Stomach smooth muscle (tissue), 2 donors: ENCODE results near the gene TMEM221.
"Not testable (repeated sequence)": the region's sequence is repeated elsewhere in the genome, so short reads cannot be mapped to it uniquely, and the experiment has no call there.

Experiments
- H3K27ac ChIP-seq: one replicate; pipeline ENCODE4 v1.7.0; 2013; ENCODE audit warnings: mild to moderate bottlenecking, low read length, inconsistent platforms
- H3K27me3 ChIP-seq, 2 donors: one replicate each; pipeline ENCODE4 v1.7.0; 2013; ENCODE audit warnings: low read length in 2 of 2; ENCODE audit not compliant: insufficient read depth in 2 of 2, control insufficient read depth in 1 of 2
- H3K36me3 ChIP-seq, 2 donors: one replicate each; pipeline ENCODE4 v1.7.0; 2013; ENCODE audit warnings: low read length in 2 of 2; ENCODE audit not compliant: control insufficient read depth in 2 of 2, insufficient read depth in 2 of 2
- H3K4me1 ChIP-seq: one replicate; pipeline ENCODE4 v1.7.0; 2013; ENCODE audit warnings: low read length; ENCODE audit not compliant: control insufficient read depth, insufficient read depth
- H3K4me3 ChIP-seq, 2 donors: one replicate each; pipeline ENCODE4 v1.7.0; 2013; ENCODE audit warnings: low read length in 2 of 2
- H3K9ac ChIP-seq, 2 donors: one replicate each; pipeline ENCODE4 v1.7.0; 2013; ENCODE audit warnings: low read length in 2 of 2, mild to moderate bottlenecking in 1 of 2
- H3K9me3 ChIP-seq, 2 donors: one replicate each; pipeline ENCODE4 v1.7.0; 2013; ENCODE audit warnings: low read length in 2 of 2; ENCODE audit not compliant: control insufficient read depth in 2 of 2
- donor health status: healthy.
- donor health status: Pancreatic carcinoma.

Gene TMEM221

GRCh38 chr19:17486545-17487240 lies 38.2 kb upstream of the TMEM221 start:
- H3K9ac ChIP-seq, result no peak overlapping the region
- H3K27ac ChIP-seq, result no peak overlapping the region
- H3K4me1 ChIP-seq, result peaks cover 2% of the 10 kb centered on the region
- no peak overlapping the region for H3K4me3 ChIP-seq
- H3K9me3 ChIP-seq, result no peaks in the 10 kb centered on the region
- peaks cover 0 to 3% of the 10 kb centered on the region in 2 donors for H3K36me3 ChIP-seq
- H3K27me3 ChIP-seq, result no peaks in the 10 kb centered on the region

- Histone ChIP-seq H3K9me3 (no peaks in the 10 kb centered on the region), H3K36me3 (peaks cover 0 to 3% of the 10 kb centered on the region in 2 donors), H3K27ac (no peak overlapping the region), H3K9ac (no peak overlapping the region), H3K4me3 (no peak overlapping the region), H3K4me1 (peaks cover 2% of the 10 kb centered on the region), H3K27me3 (no peaks in the 10 kb centered on the region)
Measured at GRCh38 chr19:17484520-17485185, 36.2 kb upstream of the TMEM221 start.

GRCh38 chr19:17483605-17484002 lies 35.1 kb upstream of the TMEM221 start:
- Histone ChIP-seq H3K27me3 (no peaks in the 10 kb centered on the region), H3K36me3 (peaks cover 0 to 3% of the 10 kb centered on the region in 2 donors), H3K9me3 (no peaks in the 10 kb centered on the region), H3K4me1 (peaks cover 2% of the 10 kb centered on the region), H3K4me3 (no peak overlapping the region), H3K9ac (no peak overlapping the region), H3K27ac (no peak overlapping the region)

GRCh38 chr19:17482877-17483604 lies 34.6 kb upstream of the TMEM221 start:
- no peak overlapping the region for H3K4me3 ChIP-seq
- no peaks in the 10 kb centered on the region for H3K27me3 ChIP-seq
- peaks cover 0 to 3% of the 10 kb centered on the region in 2 donors for H3K36me3 ChIP-seq
- peaks cover 2% of the 10 kb centered on the region for H3K4me1 ChIP-seq
- no peak overlapping the region for H3K9ac ChIP-seq
- H3K9me3 ChIP-seq, result no peaks in the 10 kb centered on the region
- H3K27ac ChIP-seq, result no peak overlapping the region

GRCh38 chr19:17481986-17482385 lies 33.5 kb upstream of the TMEM221 start:
- H3K27me3 ChIP-seq, result no peaks in the 10 kb centered on the region
- no peak overlapping the region for H3K27ac ChIP-seq
- no peaks in the 10 kb centered on the region for H3K36me3 ChIP-seq
- H3K9me3 ChIP-seq, result no peaks in the 10 kb centered on the region
- H3K4me1 ChIP-seq, result no peaks in the 10 kb centered on the region
- H3K9ac ChIP-seq, result no peak overlapping the region
- H3K4me3 ChIP-seq, result no peak overlapping the region

GRCh38 chr19:17479325-17479791 lies 30.9 kb upstream of the TMEM221 start:
- Histone ChIP-seq H3K4me3 (no peak overlapping the region), H3K9me3 (no peaks in the 10 kb centered on the region), H3K27ac (no peak overlapping the region), H3K27me3 (no peaks in the 10 kb centered on the region), H3K9ac (no peak overlapping the region), H3K36me3 (no peaks in the 10 kb centered on the region), H3K4me1 (peaks cover 10% of the 10 kb centered on the region)

- Histone ChIP-seq H3K4me3 (peak overlapping the region in 1 of 2 donors; percentile 44), H3K9ac (peak overlapping the region; percentile 20 to 21), H3K27ac (peak overlapping the region; percentile 24), H3K4me1 (peaks cover 19% of the 10 kb centered on the region), H3K9me3 (no peaks in the 10 kb centered on the region), H3K36me3 (peaks cover 0 to 4% of the 10 kb centered on the region in 2 donors), H3K27me3 (no peaks in the 10 kb centered on the region)
Measured at GRCh38 chr19:17475541-17476115, 27.2 kb upstream of the TMEM221 start.

- H3K27me3 ChIP-seq, H3K9ac ChIP-seq, H3K36me3 ChIP-seq, H3K4me3 ChIP-seq, H3K9me3 ChIP-seq: not testable (repeated sequence)
- Histone ChIP-seq H3K27ac (peak overlapping the region; percentile 24), H3K4me1 (peaks cover 19% of the 10 kb centered on the region)
Measured at GRCh38 chr19:17475011-17475540, 26.6 kb upstream of the TMEM221 start.

GRCh38 chr19:17473041-17473440 lies 24.6 kb upstream of the TMEM221 start:
- H3K9me3 ChIP-seq, result no peaks in the 10 kb centered on the region
- H3K9ac ChIP-seq, result no peak overlapping the region
- H3K4me1 ChIP-seq, result peaks cover 35% of the 10 kb centered on the region
- no peak overlapping the region for H3K4me3 ChIP-seq
- peaks cover 0 to 4% of the 10 kb centered on the region in 2 donors for H3K36me3 ChIP-seq
- H3K27ac ChIP-seq, result no peak overlapping the region
- no peaks in the 10 kb centered on the region for H3K27me3 ChIP-seq

GRCh38 chr19:17471410-17472125 lies 23.1 kb upstream of the TMEM221 start:
- peak overlapping the region in 1 of 2 donors; percentile 85 for H3K4me3 ChIP-seq
- peak overlapping the region; percentile 60 to 64 for H3K9ac ChIP-seq
- no peaks in the 10 kb centered on the region for H3K9me3 ChIP-seq
- no peaks in the 10 kb centered on the region for H3K27me3 ChIP-seq
- H3K4me1 ChIP-seq, result peaks cover 38% of the 10 kb centered on the region
- H3K36me3 ChIP-seq, result peaks cover 0 to 4% of the 10 kb centered on the region in 2 donors
- no peak overlapping the region for H3K27ac ChIP-seq
